Cardiac septum (tissue), 1 donor: Measurements from ENCODE around the gene USP37. TPM values are rescaled to one million over a fixed set of nuclear protein-coding genes. Genes with fewer than 3 reads are reported as not detected.

ENCODE experiments used
- DNase-seq: peaks from one replicate; pipeline ENCODE4 v3.0.0-alpha.2; 2020; ENCODE audit warnings: low spot score
- intact Hi-C: fragments of 100-400 bp; cut with DNase I; formaldehyde crosslinking; loops from one replicate; pipeline ENCODE4 v1.14.0; 2022
- total RNA-seq: library from RNA; stranded (reverse); fragmentation: NEBNext Ultra II Directional; extraction: Animal tissue kit (Norgen Biotek cat#: 25700); gene quantifications from one replicate; pipeline ENCODE4 v1.2.1, GENCODE V29; 2021
- donor health status: DM: no; HTN: no; CAD: no.

USP37 gene
- total RNA-seq, 1 donor from 2014 or later: 7.1 TPM

DNA sequence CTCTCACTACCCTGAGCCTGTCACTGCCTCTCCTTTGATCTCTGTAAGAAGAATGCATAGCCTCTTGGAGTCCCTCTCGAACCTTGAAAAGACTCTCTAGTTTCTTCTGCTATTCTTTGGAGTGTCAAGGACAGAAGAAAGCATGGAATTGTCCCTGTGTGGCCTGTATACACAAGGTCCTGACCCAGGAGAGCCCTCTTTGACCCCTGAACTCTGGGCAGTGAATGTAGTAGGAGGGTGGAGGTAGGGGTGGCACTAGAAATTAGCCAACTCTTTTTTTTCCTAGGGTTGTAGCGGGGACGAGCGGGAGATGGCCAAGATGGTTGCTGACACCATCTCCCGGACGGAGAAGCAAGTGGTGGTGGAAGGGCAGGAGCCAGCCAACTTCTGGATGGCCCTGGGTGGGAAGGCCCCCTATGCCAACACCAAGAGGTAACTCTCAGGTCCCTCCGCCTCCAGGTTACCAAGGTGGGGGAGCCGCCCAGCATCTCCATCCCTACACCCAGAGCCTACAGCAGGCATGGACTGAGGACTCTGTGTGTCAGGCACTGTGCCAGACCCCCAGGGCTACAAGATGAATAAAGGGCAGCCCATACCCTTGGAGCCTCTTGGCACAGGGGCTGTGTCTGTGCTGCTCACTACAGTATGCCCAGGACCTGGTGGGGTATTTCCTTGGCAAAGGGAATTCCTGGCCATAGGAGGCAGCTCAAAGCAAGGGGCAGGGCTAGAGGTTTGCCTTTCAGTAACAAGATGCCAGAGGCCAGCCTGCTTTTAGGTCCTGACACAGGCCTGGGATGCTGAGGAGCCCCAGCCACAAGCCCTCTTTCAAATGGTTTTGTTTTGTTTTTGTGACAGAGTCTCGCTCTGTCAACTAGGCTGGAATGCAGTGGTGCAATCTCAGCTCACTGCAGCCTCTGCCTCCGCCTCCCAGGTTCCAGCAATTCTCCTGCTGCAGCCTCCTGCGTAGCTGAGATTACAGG lies 132.9 kb downstream of the USP37 start:
- DNase-seq: no peak
- intact Hi-C loops: no loop called here

- intact Hi-C loops: no loop called here
Measured at GRCh38 chr2:218434456-218434855, 133.7 kb downstream of the USP37 start.

DNA sequence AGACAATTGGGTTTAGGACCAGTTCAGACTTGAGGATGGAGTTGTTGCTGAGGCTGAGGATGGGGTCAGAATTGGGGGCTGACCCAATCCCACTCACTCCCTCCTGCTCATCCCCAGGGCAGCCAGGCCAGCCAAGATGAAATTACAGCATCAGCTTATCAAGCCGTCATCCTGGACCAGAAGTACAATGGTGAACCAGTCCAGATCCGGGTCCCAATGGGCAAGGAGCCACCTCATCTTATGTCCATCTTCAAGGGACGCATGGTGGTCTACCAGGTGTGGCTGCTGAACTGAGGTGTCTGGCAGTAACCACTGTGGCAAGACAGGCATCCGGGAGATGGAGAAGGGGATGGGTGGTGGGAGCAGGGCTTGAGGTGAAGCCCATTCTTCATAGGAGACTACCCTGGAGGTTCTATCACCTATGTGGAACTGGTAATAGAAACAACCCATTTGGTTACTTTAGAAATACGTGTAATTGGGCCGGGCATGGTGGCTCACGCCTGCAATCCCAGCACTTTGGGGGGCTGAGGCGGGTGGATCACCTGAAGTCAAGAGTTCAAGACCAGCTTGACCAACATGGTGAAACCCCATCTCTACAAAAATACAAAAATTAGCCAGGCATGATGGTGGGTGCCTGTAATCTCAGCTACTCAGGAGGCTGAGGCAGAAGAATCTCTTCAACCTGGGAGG lies 135.3 kb downstream of the USP37 start:
- no peak for DNase-seq
- intact Hi-C loops: no loop called here

More at GRCh38 chr2:218434456-218434855, 133.7 kb downstream of the USP37 start:
- no peak for DNase-seq

GRCh38 chr2:218431878-218432277 lies 136.3 kb downstream of the USP37 start:
- peak; percentile 70 for DNase-seq

GRCh38 chr2:218430721-218431120 lies 137.4 kb downstream of the USP37 start:
- peak; percentile 53 for DNase-seq
- intact Hi-C loops: no loop called here

More at GRCh38 chr2:218431878-218432277, 136.3 kb downstream of the USP37 start:
- intact Hi-C loops: no loop called here

GRCh38 chr2:218429911-218430692 lies 138.0 kb downstream of the USP37 start:
- intact Hi-C loops: no loop called here

DNA sequence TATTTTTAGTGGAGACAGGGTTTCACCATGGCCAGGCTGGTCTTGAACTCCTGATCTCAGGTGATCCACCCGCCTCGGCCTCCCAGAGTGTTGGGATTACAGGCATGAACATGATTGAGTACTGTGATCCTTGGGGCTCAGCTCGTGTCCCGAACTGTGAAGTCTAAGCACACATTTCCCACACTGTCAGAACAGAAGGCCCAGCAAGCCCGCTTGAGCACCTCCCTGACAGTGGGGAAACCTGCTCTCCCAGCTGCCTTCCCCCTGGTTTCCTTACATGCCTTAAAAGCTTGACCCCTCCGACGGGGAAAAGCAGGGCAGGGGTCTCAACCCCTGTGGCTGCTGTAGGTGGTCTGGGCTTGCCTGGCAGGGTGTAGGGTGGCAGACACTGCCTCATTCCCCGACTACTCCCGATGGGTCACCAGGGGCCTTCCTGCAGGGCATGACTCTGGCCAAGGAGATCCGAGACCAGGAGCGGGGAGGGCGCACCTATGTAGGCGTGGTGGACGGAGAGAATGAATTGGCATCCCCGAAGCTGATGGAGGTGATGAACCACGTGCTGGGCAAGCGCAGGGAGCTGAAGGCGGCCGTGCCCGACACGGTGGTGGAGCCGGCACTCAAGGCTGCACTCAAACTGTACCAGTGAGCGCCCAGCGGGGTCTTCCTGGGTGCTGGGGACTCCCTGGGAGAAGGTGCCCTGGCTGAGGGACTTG lies 139.1 kb downstream of the USP37 start:
- DNase-seq: no peak

More at GRCh38 chr2:218429911-218430692, 138.0 kb downstream of the USP37 start:
- DNase-seq: peak; percentile 2

GRCh38 chr2:218427741-218428140 lies 140.4 kb downstream of the USP37 start:
- intact Hi-C loops: no loop called here
- DNase-seq: no peak

More for the DNA sequence above, 139.1 kb downstream of the USP37 start:
- intact Hi-C loops: no loop called here

DNA sequence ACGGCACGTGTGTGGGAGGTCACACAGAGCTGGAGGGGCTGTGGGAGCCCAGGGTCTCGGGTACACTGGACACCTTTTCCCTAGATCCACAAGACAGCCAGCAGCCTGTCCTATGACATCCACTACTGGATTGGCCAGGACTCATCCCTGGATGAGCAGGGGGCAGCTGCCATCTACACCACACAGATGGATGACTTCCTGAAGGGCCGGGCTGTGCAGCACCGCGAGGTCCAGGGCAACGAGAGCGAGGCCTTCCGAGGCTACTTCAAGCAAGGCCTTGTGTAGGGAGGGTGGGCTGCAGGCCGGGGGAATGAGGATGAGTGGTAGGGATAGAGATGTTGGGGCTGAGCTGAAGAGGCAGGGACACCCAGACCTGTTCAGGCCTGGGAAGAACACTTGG lies 142.6 kb downstream of the USP37 start:
- intact Hi-C loops: no loop called here
- DNase-seq: no peak

GRCh38 chr2:218423584-218423983 lies 144.6 kb downstream of the USP37 start:
- intact Hi-C loops: no loop called here
- no peak for DNase-seq

GRCh38 chr2:218422403-218423086 lies 145.6 kb downstream of the USP37 start:
- intact Hi-C loops: no loop called here
- DNase-seq: no peak

GRCh38 chr2:218421027-218421426 lies 147.1 kb downstream of the USP37 start:
- intact Hi-C loops: no loop called here
- no peak for DNase-seq

DNA sequence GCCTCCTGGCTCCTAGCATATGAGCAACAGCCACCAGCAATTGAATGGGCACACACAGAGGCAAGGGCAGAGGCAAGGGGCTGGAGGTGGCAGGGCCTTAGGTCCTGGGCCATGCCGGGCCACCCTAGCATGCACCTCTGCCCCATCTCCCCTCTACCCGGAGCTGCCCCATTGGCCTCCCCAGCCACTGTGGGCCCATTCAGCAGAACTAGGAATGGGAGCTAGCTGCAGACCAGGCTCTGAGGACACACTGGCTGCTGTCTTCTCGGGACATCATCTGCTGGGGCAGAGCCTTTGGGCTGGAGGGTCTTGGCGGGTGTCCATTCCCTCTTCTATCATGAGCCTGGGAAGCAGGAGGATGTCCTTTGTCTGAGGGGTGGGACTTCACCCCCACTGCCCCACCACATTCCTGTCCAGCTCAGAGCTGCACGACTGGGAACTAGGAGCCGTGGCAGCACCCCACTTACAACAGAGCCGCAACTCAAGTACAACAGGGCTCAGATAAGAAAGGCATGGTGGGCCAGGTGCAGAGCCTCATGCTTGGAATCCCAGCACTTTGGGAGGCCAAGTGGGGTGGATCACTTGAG lies 148.4 kb downstream of the USP37 start:
- DNase-seq: no peak
- intact Hi-C loops: no loop called here

DNA sequence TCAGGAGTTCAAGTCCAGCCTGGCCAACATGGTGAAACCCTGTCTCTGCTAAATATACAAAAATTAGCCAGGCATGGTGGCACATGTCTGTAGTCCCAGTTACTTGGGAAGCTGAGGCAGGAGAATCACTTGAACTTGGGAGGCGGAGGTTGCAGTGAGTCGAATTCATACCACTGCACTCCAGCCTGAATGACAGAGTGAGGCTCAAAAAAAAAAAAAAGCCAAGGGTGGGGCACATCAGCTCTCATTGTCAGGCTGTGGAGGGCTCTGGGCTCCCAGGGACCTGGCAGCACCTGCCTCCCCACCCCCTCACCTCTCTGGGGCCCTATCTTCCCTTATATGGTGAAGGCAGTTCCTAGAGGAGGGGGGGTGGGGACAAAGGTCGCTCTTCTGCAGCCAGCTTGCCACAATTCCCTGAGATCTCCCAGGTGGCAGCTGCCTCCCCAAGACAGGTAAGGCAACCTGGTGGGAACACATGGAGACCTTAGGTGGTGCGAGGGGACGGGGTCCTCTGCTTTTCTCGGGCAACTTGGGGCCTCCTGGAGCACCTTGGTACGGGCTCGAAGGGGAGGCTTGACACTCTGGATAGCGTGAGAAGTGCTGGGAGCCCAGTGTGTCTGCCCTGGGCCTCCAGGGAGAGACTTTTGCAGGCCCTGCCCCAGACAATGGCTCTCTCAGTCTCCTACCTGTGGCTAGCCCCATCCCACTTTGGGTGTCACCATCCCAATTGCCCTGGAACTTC lies 149.3 kb downstream of the USP37 start, which contains the start of gene VIL1:
VIL1 (plus strand) TSS at position 407 of the 742 bp plus-strand sequence. CDS start 4,656 bp downstream, outside the sequence.
- intact Hi-C loops: no loop called here
- DNase-seq: no peak

GRCh38 chr2:218418321-218418716 lies 149.8 kb downstream of the USP37 start:
- intact Hi-C loops: no loop called here
- no peak for DNase-seq

DNA sequence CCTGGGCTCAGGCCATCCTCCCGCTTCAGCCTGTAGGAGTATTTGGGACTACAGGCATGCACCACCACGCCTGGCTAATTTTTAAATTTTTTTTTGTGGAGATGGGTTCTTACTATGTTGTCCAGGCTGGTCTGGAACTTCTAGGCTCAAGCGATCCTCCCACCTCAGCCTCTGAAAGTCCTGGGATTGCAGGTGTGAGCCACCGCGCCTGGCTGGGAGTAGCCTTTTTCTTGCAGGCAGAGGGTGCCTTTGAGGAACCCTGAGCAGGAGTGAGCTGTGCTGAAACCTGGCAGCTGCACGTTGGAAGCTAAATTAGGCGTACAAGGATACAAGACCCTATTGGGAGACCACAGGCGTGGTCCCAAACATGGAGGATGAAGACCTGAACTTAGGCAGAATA lies 160.4 kb downstream of the USP37 start:
- no peak for DNase-seq
- intact Hi-C loops: loop anchor here (2.0 to 10.0 kb wide), 2 partner anchors 59 to 247 kb away; partner anchors contain the start of genes BCS1L and ZNF142

DNA sequence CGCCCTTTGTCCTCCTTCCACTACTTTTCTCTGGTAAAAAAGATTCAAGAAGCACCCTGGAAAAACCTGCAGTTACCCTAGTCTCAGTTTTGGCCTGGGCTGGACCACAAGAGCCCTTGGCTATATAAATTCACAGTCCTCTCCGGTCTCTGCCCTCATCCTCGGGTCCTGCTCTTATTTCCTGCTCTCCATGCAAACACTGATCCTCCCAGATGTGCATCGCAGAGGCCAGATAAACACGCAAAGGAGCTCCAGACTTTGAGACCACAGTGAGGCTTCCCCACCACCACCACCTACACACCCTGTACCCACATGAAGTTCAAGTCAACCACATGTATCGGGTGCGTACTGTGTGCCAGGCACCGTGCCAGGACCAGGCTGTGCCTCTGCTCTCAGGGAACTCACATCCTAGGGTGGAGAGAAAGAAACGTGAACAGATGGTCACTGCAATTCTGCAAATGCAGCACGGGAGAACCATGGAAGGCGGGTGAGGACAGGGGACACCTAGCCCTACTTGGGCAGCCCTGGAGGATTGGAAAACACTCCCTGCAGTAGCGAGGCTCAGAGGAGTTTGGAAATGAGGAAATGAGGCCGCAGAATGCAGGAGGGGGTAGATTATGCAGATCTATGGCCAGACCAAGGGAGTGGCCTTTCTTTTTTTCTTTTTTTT lies 161.1 kb downstream of the USP37 start:
- intact Hi-C loops: loop anchor here (1.0 to 10.0 kb wide), 3 partner anchors 11 to 248 kb away; partner anchors contain the start of genes BCS1L and ZNF142
- DNase-seq: no peak
